ENCODE results near the gene FGF14. TPM values are rescaled to one million over a fixed set of nuclear protein-coding genes. Genes with fewer than 3 reads are reported as not detected.

FGF14 gene
- total and polyA plus RNA-seq, 2 of the 4 experiments (the other 2 are of a cell fraction), result under 0.01 TPM; not detected in 1

DNA sequence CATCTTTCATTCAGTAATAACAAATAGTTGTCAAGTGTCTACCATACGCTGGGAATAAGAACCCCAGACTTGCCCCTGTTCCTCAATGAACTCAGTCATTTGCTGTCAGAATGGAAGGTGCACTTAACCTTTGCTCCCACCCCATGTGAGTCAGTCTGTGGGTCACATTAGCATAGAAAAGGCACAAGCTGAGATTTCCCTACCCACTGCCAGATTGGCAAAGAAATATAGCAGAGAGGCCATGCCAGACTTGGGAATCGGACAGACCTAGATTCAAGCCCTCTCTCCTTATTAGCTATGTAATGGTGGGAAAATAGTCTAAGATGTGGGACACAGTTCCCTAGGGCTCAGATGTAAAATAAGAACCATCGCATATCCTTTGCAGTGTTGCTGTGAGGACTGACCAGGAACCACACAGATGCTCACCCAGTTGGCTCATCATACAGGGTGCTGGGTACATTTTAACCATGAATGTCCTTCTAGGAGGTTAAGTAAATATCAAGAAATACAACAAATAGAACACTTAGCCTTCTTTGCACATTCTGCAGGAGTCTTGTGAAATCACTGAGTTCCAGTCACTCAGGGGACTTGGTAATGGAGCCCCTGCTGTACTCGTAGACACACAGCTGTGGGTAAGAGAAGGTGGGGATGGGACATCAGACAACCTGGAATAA, 218.2 kb downstream of the FGF14 start:
- no peak for TF ChIP-seq FOS (IDR thresholded peaks at IDR 0.05; ENCODE audit: low read depth, low read length)
- TF ChIP-seq, protein P1, sequence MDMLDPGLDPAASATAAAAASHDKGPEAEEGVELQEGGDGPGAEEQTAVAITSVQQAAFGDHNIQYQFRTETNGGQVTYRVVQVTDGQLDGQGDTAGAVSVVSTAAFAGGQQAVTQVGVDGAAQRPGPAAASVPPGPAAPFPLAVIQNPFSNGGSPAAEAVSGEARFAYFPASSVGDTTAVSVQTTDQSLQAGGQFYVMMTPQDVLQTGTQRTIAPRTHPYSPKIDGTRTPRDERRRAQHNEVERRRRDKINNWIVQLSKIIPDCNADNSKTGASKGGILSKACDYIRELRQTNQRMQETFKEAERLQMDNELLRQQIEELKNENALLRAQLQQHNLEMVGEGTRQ (IDR thresholded peaks at IDR 0.05; ENCODE audit: low read depth, low read length), result no peak
- no peak overlapping the region for H3K23ac ChIP-seq (ENCODE audit: low read depth, low read length)
- no peak overlapping the region for H2AFZ ChIP-seq (replicated peaks; ENCODE audit: low read length, poor library complexity)
- POLR2A ChIA-PET (ENCODE audit: unreplicated experiment), result no interaction called here
- no peaks in the 10 kb centered on the region for H4K20me1 ChIP-seq (ENCODE audit: insufficient read depth, low read length)
- H3K4me3 ChIP-seq (ENCODE audit: insufficient read depth, low read depth, low read length), result no peak overlapping the region
- H2AK5ac ChIP-seq (ENCODE audit: low read depth, low read length), result no peak overlapping the region
- CTCF ChIA-PET, result no interaction called here
- no peak overlapping the region for H2BK15ac ChIP-seq (ENCODE audit: low read depth, low read length)
- no peak overlapping the region for H3K56ac ChIP-seq (ENCODE audit: extremely low read depth, insufficient read depth, low read length)
- H3K4me1 ChIP-seq (ENCODE audit: control insufficient read depth, insufficient read depth, low read length), result no peaks in the 10 kb centered on the region
- no peak overlapping the region for H3K27ac ChIP-seq (ENCODE audit: insufficient read depth, low read length)
- no peaks in the 10 kb centered on the region for H3K79me1 ChIP-seq (ENCODE audit: low read depth in 1 of 2, low read length in 2 of 2)
- ATAC-seq (ENCODE audit: low read depth), result no peak
- no CpG with 5 or more reads among the region's 4 CpGs for WGBS, 2 experiments (ENCODE audit: extremely low coverage in 2 of 2, insufficient read length in 1 of 2)
- BruUV-seq (replicated peaks), result no TSS peak
- no peak overlapping the region for H4K8ac ChIP-seq (ENCODE audit: low read depth in 2 of 2, low read length in 2 of 2)
- H2BK120ac ChIP-seq (ENCODE audit: low read depth, low read length), result no peak overlapping the region
- H3K4me2 ChIP-seq (ENCODE audit: low read depth, low read length), result no peak overlapping the region
- intact Hi-C loops (cut with micrococcal nuclease), result no loop called here
- no peaks in the 10 kb centered on the region for H3K27me3 ChIP-seq (ENCODE audit: control insufficient read depth, insufficient read depth, low read length)
- H3K9ac ChIP-seq (ENCODE audit: low read depth, low read length), result no peak overlapping the region
- H3K9me1 ChIP-seq (ENCODE audit: insufficient read depth, low read length), result 0 out of 2 replicates have a peak, but pooled peaks cover 4% of the 10 kb centered on the region
- no peak overlapping the region for H3K14ac ChIP-seq (replicated peaks; ENCODE audit: low read depth, low read length)
- no peaks in the 10 kb centered on the region for H3K36me3 ChIP-seq (ENCODE audit: control insufficient read depth, insufficient read depth, low read length)
- in situ Hi-C loops (cut with MboI; ENCODE audit: low sequenced_read_pairs), result no loop called here
- H3K18ac ChIP-seq (ENCODE audit: low read depth, low read length), result no peak overlapping the region
- H3K9me3 ChIP-seq (ENCODE audit: control insufficient read depth, insufficient read depth, low read length), result no peaks in the 10 kb centered on the region
- DNase-seq, result no peak
- H3K4ac ChIP-seq (ENCODE audit: low read depth, low read length), result no peak overlapping the region
- no peak overlapping the region for H4K91ac ChIP-seq (ENCODE audit: insufficient read depth, low read depth, low read length)
- no peak overlapping the region for H4K5ac ChIP-seq (ENCODE audit: low read depth, low read length)
- H2BK20ac ChIP-seq (ENCODE audit: low read depth, low read length), result no peak overlapping the region
- H2BK5ac ChIP-seq (ENCODE audit: low read depth, low read length, poor library complexity, severe bottlenecking), result no peak overlapping the region
- no peak overlapping the region for H2AK9ac ChIP-seq (replicated peaks; ENCODE audit: low read depth, low read length, poor library complexity)
- dilution Hi-C loops (cut with HindIII; ENCODE audit: low sequenced_read_pairs, unreplicated experiment), result no loop called here

Data from IMR-90 (cell line).